Uterus (tissue), 2 donors: ENCODE data around the gene SESN2.

Experiments
- POLR2A ChIP-seq, 2 donors: fragments of 450-650 bp; IDR thresholded peaks; one replicate each; pipeline ENCODE4 v1.6.1; 2016; ENCODE audit warnings: antibody characterized with exemption in 2 of 2, mild to moderate bottlenecking in 1 of 2, moderate library complexity in 1 of 2
- TF ChIP-seq, protein P1 (sequence below), 4 experiments: fragments of 200-600 bp in 2 of 4; fragments of 450-650 bp in 2 of 4; sonication (generic) in 2 of 4; IDR thresholded peaks; one replicate each; pipeline ENCODE4 v1.5.1; 2016 to 2019; ENCODE audit warnings: antibody characterized with exemption in 4 of 4, mild to moderate bottlenecking in 2 of 4, moderate library complexity in 1 of 4

DNA sequence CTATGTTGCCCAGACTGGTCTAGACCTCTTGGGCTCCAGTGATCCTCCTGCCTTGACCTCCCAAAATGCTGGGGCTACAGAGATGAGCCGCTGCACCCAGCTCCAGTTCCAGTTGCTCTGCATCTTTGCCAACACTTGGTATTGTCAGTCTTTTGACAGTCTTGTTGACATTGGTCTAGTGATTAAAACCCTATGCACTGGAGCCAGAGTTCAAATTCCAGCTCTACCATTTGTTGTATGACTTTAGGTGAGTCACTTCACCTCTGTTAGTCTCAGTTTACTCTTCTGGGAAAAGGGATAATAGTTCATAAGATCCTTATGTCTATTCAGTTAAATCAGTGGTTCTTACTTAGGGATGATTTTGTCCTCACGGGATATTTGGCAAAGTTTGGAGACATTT is 36.6 kb downstream of the SESN2 start:
- TF ChIP-seq, protein P1, sequence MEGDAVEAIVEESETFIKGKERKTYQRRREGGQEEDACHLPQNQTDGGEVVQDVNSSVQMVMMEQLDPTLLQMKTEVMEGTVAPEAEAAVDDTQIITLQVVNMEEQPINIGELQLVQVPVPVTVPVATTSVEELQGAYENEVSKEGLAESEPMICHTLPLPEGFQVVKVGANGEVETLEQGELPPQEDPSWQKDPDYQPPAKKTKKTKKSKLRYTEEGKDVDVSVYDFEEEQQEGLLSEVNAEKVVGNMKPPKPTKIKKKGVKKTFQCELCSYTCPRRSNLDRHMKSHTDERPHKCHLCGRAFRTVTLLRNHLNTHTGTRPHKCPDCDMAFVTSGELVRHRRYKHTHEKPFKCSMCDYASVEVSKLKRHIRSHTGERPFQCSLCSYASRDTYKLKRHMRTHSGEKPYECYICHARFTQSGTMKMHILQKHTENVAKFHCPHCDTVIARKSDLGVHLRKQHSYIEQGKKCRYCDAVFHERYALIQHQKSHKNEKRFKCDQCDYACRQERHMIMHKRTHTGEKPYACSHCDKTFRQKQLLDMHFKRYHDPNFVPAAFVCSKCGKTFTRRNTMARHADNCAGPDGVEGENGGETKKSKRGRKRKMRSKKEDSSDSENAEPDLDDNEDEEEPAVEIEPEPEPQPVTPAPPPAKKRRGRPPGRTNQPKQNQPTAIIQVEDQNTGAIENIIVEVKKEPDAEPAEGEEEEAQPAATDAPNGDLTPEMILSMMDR (IDR thresholded peaks at IDR 0.05), result no peak
- no peak for TF ChIP-seq POLR2A (IDR thresholded peaks at IDR 0.05)
